Ecto neural progenitor cell (in vitro differentiated cells): ENCODE measurements around the gene RBMS1.
"Not testable (repeated sequence)": the region's sequence is repeated elsewhere in the genome, so short reads cannot be mapped to it uniquely, and the experiment has no call there.

Experiments
- DNase-seq: peaks from one replicate; pipeline ENCODE4 v3.0.0-alpha.2; 2018; ENCODE audit warnings: low spot score

The RBMS1 gene

DNA sequence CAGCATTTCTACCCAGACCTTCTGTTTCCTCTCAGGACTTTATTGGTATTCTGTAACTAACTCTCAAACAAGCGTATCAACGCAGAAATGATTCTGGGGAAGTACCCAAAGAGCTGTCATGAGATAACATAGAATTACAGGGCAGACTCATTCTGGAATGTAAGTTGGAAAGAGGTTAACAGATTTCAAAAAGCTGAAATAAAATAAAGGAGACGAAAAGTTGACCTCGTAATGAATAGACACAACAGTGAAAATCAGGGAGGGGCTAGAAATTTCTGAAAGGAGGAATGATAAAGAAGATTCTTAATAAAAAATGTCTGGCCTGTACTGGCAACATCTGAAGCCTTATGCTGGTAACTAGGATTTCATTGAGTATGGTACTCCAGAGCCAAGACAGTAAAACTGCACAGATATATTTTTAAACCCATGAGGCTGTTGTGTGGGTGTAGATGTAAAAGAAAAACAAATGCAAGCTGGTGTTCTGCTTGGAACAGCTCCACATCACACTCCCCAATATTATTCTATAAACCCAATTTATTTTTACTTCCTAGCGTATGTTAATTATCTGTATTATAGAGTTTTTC lies 23.9 kb downstream of the RBMS1 start:
- DNase-seq: no peak

DNA sequence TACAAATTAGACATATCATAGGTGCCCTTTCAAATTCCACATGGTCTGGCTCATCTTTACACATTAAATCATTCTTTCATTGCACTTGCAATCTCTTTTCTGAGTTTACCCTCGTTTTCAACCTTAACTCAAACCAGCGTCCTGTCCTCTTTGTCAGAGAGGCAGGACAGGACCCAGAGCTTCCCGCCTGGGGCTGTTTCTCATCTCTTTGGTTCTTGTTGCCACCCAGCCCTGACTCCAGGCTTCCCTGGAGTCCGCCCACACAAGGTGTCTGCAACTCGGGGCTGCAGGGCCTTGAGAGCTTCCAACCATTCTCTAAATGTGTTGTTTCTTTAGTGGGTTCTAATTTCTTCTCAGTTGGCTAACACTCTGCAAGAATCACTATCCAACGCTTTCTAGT lies 24.4 kb downstream of the RBMS1 start:
- DNase-seq: no peak

DNA sequence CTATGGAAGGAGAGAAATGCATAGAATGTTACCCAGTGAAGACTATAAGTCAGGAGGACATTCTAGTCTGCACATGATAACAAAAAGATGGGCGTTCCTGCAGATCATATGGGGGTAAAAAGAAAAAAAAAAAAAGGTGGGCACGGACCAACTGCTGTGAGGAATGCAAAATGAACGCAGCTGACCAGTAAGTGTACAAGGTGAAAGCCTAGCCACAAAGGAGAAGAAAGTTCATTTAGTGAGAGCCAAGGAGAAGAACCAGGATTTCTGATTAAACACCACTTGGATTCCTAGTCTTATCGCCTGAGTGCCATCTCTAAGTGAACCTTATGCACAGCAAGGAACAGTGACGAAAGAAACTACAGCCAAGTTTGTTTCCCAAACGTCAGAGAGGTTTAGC lies 26.5 kb downstream of the RBMS1 start:
- no peak for DNase-seq

DNA sequence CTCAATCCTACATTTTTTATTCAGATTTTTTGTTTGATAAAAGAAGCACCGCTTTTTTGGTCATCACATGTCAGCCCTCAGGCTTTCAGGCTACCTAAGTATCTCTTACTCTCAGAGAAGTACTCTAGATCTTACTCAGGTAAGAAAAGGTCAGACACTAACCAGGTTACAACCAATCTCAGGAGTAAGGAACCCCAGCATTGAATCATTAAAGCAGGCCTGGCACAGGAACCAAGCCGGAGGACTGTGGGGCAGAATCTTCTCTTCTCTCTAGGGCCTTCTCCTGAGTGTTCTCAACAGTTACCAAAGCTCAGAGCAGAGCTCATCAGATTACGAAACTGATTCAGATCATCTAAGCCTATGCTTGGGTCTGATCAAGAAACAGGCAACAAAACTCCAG lies 28.2 kb downstream of the RBMS1 start:
- no peak for DNase-seq

DNA sequence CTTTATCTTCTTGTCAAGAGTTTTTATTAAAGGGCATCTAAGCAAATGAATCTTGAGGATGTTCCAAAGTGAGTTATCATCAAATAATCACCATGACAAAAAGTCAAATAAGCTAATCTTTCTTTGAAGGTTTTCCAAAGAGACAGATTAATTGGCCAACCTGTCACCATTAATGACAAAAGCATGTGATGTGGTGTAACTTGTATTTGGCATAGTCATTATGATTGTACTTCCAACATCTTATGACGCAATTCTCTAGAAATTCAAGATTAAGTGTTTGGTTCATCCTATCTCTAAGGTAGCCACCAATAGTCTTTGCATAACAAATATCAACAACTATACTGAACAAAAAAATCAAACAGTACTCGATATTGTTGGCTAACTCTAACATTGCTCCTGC lies 28.6 kb downstream of the RBMS1 start:
- no peak for DNase-seq

DNA sequence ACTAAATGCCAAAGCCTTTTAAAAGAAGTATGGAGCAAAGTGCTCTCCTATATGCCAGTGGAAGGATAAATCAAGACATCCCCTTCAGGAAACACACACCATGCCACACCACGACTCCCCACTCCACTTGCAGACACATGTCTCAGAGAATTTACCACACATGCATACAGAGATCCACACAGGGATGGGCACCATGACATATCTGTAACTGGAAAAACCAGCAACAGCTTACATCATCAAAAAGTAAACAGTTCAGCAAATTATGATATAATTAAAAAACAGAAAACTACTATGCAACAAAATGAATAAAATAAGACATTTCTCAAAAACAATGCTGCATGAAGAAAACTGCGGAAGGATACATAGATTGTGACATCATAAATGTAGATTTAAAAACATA lies 29.6 kb downstream of the RBMS1 start:
- no peak for DNase-seq

DNA sequence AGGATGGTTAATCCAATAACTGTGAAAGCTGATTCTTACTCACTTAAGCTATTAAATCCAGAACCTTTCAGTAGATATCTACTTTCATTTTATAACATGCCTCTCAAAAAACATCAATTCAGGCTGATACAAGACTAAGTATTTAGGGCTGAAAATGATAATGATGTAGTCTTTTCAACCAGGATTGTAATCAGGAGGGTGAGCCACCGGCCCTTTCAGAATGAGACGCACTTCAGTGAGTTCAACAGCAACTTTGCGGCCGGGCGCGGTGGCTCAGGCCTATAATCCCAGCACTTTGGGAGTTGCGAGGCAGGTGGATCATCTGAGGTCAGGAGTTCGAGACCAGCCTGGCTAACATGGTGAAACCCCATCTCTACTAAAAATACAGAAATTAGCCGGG lies 30.4 kb downstream of the RBMS1 start:
- DNase-seq: no peak

DNA sequence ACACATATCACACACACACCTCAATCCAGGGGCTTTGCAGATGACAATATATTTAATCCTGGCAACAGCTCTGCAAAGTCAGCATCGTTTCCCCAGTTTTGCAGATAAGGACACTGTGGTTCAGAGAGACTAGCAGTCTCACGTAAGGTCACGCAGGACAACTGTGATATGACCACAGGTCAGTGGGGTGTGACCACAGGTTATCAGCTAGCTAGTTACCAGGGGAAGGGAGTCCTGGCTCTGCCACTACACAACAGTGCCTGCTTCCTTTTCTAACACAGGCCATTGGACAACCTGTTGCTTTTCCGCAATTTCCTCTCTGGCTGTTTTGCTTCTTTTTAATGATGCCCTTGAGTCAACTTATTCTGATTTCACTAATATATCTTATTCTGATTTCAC lies 33.3 kb downstream of the RBMS1 start:
- no peak for DNase-seq

DNA sequence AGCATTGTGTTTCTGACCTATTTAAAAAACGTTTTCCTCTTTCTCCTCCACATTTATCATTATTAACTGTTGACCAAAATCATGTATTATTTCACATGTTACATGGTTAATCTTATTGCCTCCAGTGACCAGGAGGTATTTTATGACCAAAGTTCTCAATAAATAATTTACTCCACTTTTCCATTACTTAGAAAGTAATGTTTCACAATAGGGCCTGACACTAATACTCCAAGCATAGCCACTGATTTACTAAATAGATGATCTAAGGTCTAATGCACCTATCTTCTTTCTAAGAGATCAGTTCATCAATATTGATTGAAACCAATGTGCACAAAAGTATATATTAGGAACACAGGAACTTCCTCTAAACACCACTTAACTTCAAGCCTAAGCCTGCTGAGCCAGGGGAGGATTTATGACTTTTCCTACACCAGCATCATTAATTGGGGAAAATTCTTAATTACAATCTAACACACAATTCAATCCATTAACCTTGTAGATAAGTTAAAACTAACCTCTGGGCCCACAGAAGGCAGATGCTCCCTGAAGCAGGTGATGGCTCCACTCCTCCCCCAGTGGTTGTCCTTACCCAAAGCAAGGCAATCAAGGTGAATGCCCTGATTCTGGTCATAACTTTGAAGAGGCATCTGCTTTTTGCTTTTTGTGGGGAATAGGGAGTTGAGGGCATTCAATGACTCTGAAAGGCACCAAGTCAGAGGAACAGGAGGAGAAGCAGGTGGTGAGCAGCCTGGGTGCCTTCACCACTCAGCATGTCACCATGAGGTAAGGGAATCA lies 33.9 kb downstream of the RBMS1 start:
- no peak for DNase-seq

DNA sequence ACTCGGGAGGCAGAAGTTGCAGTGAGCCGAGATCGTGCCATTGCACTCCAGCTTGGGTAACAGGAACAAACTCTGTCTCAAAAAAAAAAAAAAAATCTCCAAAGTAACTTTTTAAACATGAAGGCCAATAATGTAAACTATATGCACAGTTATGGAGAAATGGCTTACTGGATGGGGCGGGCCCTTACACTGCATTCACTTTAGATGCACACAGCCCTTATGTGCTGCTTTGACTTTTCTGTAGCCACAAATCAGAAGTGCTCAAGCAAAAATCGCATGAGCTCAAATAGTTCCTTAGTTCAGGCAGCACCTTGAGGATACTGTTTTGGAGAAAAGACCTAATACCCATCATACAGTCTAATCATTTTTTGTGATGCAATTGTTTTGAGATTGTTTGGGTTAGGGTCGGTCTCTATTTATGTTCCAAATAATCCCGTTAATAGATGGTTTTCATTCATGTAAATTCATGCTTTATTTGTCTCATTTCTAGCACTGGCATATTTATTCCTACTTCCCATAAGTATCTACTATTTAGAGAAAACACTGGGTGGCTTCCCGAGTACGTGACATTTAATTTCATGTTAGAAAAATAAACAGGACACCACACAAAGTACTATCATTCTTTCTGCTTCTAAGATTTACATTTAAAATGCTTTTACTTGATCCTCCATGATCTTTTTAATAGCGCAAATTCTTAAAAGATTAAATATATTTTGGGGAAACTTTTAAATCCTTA lies 34.7 kb downstream of the RBMS1 start:
- DNase-seq: no peak

DNA sequence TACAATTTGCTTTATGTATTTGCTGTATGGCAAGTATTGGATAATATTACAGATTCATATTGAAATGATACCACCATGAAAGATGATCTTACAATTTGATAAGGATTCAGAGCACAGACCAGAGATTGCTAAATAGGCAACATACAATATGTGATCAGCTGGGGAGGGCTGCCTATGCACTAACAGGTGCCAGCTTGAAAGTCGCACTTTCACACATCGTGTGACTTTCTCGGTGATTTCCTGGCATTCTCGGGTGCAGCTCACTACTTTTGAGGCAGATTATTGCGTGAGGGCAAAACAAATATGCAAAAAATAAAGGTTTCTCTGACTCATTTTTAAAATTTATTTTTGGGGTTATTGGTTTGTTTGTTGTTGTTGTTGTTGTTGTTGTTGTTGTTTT lies 36.0 kb downstream of the RBMS1 start:
- DNase-seq: no peak

DNA sequence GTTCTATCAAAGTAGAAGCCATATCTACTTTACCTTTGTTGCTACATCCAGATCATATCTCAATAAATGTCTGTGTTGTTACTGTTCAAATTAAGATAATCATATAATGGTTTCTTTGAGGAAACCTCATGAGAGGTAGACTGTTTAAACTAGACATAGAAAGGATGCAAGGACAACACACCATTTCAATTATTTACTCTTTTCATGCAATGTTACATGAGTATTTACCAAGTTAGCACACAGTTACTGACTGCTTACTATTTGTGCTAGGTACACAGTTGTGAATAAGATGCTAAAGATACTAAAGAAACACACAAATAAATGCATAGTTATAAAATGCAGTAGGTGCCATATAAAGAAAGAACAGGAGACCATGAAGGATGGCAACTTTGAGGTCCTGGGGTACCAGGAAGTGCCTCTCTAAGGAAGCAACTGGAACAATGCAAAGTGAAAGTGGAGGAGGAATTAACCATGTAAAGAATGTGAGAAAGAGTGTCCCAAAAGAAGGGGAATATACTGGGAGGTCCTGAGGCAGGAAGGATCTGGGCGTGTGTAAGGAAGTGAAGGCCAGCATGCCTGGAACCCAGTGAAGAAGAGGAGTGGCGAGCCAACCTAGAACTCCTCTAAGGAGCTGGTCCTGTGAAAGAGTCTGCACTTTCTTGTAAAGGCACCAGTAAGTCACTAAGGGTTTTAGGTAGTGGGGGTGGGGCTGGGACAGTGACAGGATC lies 39.4 kb downstream of the RBMS1 start:
- DNase-seq: no peak

DNA sequence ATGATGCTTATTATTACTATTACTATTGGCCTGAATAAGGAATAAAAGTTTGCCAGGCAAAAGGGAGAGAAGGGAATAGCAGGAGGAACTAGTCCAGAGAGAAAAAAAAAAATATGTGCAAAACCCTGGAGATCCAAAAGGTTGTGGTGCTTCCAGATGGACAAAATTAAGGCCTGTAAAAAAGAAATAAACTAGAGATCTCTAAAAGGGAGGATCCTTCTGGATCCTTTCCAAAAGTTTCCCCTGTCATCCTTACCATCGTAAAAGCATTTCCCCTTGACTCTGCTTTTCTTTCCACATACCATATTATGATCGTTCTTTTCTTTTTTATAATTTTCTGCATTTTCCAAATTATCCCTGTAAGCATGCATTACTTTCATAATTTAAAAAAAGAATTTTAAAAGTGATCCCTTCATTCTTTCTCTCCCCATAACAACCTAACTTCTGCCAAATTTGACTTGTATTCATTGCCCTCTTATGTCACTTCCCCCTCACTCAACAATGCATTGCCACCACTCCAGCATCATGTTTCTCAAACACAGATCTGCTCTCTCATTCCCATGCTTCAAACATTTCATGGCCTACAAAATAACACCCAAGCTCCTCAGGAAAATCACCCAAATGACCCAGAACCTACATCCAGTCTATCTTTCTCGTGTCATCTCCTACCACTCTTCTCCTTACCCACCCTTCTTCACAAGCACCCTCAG lies 40.3 kb downstream of the RBMS1 start:
- no peak for DNase-seq

DNA sequence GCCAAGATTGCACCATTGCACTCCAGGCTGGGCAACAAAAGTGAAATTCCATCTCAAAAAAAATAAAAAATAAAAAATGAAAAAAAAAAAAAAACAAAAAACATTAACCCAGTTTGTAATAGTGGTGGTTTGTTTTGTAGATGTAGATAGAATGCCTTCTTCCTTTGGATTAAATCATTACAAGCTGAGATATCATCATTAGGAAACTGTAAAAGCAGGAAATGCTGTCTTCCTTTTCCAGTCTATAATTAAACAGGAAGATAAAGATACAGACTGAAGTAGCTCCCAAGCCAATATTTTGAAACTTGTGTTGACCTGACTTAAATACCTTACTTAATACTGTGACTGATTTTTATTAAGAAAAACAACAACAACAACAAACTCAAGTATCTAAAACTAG lies 43.1 kb downstream of the RBMS1 start:
- DNase-seq: no peak

DNA sequence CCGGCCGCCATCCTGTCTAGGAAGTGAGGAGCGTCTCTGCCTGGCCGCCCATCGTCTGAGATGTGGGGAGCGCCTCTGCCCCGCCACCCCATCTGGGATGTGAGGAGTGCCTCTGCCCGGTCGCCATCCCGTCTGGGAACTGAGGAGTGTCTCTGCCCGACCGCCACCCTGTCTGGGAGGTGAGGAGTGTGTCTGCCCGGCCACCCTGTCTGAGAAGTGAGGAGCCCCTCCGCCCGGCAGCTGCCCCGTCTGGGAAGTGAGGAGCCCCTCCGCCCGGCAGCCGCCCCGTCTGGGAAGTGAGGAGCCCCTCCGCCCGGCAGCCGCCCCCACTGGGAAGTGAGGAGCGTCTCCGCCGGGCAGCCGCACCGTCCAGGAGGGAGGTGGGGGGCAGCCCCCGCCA lies 44.8 kb downstream of the RBMS1 start:
- not testable (repeated sequence) for DNase-seq

DNA sequence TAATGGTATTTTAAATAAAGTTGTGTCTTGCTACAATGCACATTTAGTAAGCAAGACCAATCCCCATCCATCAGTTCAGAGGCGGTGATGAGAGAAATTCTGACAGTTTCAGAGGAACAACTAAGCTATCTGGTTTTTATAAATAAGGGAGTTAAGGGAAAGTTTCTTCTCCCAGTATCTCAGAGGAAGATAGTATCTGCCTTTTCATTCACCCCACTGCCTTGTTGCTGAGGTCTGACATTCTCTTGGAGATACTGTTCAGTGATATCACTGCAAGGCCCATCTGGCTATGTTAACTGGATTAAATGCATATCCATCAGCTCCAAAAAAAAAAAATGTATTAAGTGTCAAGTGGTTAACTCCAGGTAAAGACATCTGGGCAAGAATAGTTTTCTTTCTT lies 47.9 kb downstream of the RBMS1 start:
- no peak for DNase-seq

DNA sequence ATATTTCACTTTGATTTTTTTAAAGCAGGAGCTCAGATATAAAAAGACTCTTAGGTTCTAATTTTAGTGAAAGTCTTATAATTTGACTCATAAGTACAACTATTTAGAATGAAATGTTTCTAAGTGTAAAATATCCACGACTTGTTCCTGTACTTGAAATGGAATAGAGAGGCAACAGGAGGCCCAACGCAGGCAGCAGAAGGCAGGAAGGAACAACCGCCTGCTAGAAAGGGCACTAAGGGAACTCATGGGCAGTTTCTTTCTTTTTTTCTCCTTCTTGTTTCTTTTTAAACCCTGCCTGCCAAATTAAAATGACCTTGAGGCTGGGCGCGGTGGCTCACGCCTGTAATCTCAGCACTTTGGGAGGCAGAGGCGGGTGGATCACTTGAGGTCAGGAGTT lies 51.0 kb downstream of the RBMS1 start:
- no peak for DNase-seq

DNA sequence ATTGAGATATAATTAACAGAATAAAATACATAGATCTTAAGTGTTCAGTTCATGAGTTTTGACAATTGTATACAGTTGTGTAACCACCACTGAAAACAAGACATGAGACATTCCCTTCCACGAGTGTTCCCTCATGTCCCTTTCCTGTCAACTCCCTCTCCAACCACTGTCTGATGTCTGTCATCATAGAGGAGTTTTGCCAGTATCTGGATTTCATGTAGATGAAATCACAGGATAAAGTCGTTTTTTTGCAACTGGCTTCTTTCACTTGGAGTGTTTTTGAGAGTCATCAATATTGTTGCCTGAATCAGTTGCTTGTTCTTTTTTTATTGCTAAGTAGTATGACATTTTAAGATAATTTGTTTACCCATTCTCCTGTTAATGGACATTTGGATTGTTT lies 52.7 kb downstream of the RBMS1 start:
- no peak for DNase-seq

DNA sequence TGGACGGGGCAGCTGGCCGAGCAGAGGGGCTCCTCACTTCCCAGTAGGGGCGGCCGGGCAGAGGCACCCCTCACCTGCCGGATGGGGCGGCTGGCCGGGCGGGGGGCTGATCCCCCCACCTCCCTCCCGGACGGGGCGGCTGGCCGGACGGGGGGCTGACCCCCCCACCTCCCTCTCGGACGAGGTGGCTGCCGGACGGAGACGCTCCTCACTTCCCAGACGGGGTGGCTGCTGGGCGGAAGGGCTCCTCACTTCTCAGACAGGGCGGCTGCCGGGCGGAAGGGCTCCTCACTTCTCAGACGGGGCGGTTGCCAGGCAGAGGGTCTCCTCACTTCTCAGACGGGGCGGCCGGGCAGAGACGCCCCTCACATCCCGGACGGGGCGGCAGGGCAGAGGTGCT lies 54.6 kb downstream of the RBMS1 start:
- DNase-seq: not testable (repeated sequence)

DNA sequence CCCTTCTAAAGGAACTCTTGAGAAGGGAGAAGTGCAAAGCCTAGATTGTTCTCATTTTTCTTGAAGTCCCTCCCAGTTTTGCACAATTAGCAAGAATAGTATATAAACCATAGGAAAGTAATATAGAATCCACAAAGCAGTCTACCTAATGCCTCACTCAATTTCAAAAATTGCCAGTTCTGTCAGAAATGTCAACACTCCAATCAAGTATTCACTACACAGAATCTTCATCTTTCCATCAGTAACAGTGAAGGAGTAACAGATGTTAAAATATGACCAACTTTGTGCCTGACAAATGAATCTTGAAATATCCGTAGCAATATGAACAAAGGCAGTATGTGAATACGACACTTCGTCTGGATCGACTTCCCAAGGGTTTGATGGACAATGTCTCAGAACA lies 56.3 kb downstream of the RBMS1 start:
- DNase-seq: no peak

DNA sequence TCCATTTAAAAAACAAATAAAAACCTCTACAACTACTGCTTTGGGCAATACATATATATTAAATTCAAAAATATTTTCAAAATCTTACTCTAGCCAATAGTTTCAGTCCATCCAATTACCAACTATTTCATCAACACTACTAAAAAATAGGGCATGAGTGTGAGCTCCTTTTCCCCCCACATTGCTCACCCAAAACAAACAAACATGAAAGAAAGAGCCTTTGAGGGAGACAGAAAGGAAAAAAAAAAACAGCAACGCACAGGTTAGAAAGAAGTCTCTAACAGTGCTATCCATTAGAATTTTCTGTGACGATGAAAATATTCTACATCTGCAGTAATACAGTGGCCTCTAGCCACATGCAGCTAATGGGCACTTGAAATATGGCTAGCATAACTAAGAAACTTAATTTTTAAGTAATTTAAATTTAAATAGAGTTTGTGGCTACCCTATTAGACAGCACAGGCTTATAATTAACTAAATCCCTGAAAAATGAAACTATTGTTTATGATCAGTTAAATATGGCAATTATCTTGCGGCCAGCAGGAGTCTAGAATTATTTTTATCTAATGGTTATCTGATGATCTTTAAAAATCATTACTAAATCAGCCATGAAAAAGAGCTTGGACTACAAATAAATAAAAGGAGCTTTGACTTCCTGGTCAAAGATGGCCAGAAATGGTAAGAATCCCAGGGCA lies 59.2 kb downstream of the RBMS1 start:
- no peak for DNase-seq
